SK-N-SH (cell line): ENCODE results near the gene S100A2.

Experiments used
- CHD2 ChIP-seq: fragments of 150-350 bp; IDR thresholded peaks from 2 replicates; pipeline ENCODE4 v1.6.1; 2018; ENCODE audit warnings: low read length; ENCODE audit not compliant: partially characterized antibody
- EP300 ChIP-seq, 2 experiments: IDR thresholded peaks; 2 replicates each; pipeline versions ENCODE4 v1.4.0 to v1.6.1; 2012; ENCODE audit warnings: borderline replicate concordance in 1 of 2, low read depth in 1 of 2, low read length in 1 of 2
- EZH2phosphoT487 ChIP-seq: fragments of 200-600 bp; sonication (generic); IDR thresholded peaks from 2 replicates; pipeline ENCODE4 v1.6.1; 2017; ENCODE audit warnings: low read depth, mixed run types, mild to moderate bottlenecking, antibody characterized with exemption, moderate library complexity, borderline replicate concordance
- FOXM1 ChIP-seq: IDR thresholded peaks from 2 replicates; pipeline ENCODE4 v1.4.0; 2012; ENCODE audit warnings: low read depth, mild to moderate bottlenecking
- POLR2AphosphoS5 ChIP-seq: IDR thresholded peaks from 2 replicates; pipeline ENCODE4 v1.6.1; 2012; ENCODE audit warnings: low read depth, low read length
- TAF1 ChIP-seq: IDR thresholded peaks from 2 replicates; pipeline ENCODE4 v1.6.1; 2012; ENCODE audit warnings: low read depth, mild to moderate bottlenecking, low read length, moderate library complexity, borderline replicate concordance
- TCF12 ChIP-seq: IDR thresholded peaks from 2 replicates; pipeline ENCODE4 v1.4.0; 2012
- TEAD4 ChIP-seq: IDR thresholded peaks from 2 replicates; pipeline ENCODE4 v1.4.0; 2012; ENCODE audit warnings: mild to moderate bottlenecking, borderline replicate concordance; ENCODE audit not compliant: insufficient read depth
- TF ChIP-seq, protein P1 (sequence below): IDR thresholded peaks from 2 replicates; pipeline ENCODE4 v1.4.0; 2012; ENCODE audit warnings: low read depth, borderline replicate concordance
- TF ChIP-seq, protein P2 (sequence below): fragments of 200-600 bp; sonication (generic); IDR thresholded peaks from 2 replicates; pipeline ENCODE4 v1.6.1; 2017; ENCODE audit warnings: antibody characterized with exemption, mild to moderate bottlenecking, moderate library complexity
- TF ChIP-seq, protein P3 (sequence below): IDR thresholded peaks from 2 replicates; pipeline ENCODE4 v1.6.1; 2012; ENCODE audit warnings: mild to moderate bottlenecking, low read depth, low read length, moderate library complexity

DNA sequence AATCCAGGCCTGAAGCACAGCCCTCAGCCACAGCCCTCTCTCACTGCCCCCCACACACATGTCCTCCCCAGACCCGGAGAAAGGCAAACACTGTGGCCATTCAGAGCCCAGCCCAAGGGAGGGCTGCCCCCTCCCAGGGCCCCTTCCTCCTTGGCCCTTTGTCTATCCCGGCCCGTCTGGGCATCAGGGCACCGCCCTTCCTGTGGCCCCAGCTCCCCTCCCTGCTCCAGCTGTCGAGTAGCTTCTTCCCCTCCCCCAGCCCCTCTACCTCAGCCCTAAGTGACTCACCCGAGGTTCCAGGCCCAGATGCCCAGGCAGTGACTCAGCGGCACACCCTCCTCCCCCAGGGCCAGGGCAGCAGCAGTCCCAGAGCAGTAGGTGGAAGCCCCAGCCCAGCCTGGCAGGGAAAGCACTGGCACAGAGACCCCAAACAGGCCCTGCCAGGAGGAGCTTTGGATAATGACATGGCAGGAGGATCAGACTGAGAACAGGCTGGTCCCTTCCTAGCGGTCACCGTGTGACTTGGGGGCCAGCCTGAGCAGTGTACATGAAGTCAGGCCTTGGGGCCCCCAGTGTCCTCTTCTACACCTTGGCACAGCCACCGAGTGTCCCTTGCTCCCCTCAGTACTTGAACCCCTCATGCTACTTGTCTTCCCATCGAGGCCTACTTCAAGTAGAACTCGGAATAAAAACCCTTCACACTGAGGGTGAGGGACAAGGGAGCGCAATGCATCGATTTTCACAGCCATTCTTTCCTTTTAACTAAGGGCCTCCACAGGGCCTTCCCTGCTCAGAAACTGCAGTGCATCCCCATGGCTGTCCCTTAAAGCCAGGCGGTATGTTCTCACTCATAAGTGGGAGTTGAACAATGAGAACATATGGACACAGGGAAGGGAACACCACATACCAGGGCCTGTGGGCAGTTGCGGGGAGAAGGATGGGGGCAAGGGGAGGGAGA lies 1.0 kb upstream of the S100A2 start:
- TF ChIP-seq, protein P1, sequence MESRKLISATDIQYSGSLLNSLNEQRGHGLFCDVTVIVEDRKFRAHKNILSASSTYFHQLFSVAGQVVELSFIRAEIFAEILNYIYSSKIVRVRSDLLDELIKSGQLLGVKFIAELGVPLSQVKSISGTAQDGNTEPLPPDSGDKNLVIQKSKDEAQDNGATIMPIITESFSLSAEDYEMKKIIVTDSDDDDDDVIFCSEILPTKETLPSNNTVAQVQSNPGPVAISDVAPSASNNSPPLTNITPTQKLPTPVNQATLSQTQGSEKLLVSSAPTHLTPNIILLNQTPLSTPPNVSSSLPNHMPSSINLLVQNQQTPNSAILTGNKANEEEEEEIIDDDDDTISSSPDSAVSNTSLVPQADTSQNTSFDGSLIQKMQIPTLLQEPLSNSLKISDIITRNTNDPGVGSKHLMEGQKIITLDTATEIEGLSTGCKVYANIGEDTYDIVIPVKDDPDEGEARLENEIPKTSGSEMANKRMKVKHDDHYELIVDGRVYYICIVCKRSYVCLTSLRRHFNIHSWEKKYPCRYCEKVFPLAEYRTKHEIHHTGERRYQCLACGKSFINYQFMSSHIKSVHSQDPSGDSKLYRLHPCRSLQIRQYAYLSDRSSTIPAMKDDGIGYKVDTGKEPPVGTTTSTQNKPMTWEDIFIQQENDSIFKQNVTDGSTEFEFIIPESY, result peak; percentile 77; the same call in 1 of the 2 replicates
- TF ChIP-seq, protein P2, sequence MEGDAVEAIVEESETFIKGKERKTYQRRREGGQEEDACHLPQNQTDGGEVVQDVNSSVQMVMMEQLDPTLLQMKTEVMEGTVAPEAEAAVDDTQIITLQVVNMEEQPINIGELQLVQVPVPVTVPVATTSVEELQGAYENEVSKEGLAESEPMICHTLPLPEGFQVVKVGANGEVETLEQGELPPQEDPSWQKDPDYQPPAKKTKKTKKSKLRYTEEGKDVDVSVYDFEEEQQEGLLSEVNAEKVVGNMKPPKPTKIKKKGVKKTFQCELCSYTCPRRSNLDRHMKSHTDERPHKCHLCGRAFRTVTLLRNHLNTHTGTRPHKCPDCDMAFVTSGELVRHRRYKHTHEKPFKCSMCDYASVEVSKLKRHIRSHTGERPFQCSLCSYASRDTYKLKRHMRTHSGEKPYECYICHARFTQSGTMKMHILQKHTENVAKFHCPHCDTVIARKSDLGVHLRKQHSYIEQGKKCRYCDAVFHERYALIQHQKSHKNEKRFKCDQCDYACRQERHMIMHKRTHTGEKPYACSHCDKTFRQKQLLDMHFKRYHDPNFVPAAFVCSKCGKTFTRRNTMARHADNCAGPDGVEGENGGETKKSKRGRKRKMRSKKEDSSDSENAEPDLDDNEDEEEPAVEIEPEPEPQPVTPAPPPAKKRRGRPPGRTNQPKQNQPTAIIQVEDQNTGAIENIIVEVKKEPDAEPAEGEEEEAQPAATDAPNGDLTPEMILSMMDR, result no peak
- peak; percentile 88 for TF ChIP-seq FOXM1
- TF ChIP-seq TAF1, result peak; percentile 28; the same call in 1 of the 2 replicates
- TF ChIP-seq TCF12, result peak; percentile 98
- TF ChIP-seq CHD2, result peak; percentile 80
- peak; percentile 78 for TF ChIP-seq POLR2AphosphoS5
- TF ChIP-seq TEAD4, result peak; percentile 95
- TF ChIP-seq EP300 (IDR thresholded peaks at IDR 0.05; ENCODE audit: borderline replicate concordance in 1 of 2, low read depth in 1 of 2, low read length in 1 of 2), result peak; percentile 24 to 99; a peak in 2 of 4 replicates
- no peak for TF ChIP-seq EZH2phosphoT487
- TF ChIP-seq, protein P3, sequence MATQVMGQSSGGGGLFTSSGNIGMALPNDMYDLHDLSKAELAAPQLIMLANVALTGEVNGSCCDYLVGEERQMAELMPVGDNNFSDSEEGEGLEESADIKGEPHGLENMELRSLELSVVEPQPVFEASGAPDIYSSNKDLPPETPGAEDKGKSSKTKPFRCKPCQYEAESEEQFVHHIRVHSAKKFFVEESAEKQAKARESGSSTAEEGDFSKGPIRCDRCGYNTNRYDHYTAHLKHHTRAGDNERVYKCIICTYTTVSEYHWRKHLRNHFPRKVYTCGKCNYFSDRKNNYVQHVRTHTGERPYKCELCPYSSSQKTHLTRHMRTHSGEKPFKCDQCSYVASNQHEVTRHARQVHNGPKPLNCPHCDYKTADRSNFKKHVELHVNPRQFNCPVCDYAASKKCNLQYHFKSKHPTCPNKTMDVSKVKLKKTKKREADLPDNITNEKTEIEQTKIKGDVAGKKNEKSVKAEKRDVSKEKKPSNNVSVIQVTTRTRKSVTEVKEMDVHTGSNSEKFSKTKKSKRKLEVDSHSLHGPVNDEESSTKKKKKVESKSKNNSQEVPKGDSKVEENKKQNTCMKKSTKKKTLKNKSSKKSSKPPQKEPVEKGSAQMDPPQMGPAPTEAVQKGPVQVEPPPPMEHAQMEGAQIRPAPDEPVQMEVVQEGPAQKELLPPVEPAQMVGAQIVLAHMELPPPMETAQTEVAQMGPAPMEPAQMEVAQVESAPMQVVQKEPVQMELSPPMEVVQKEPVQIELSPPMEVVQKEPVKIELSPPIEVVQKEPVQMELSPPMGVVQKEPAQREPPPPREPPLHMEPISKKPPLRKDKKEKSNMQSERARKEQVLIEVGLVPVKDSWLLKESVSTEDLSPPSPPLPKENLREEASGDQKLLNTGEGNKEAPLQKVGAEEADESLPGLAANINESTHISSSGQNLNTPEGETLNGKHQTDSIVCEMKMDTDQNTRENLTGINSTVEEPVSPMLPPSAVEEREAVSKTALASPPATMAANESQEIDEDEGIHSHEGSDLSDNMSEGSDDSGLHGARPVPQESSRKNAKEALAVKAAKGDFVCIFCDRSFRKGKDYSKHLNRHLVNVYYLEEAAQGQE, result 0 out of 2 replicates have a peak, but pooled peaks have one; percentile 44
